NCI-H2227 (cell line): ENCODE measurements around the gene PMM1.
"Not testable (repeated sequence)": the region's sequence is repeated elsewhere in the genome, so short reads cannot be mapped to it uniquely, and the experiment has no call there.

ENCODE experiments used
- DNase-seq: peaks from one replicate; lab custom pipeline; 2025; ENCODE audit not compliant: unreplicated experiment; lab: John Stamatoyannopoulos, UW

PMM1 gene

GRCh38 chr22:41589391-41590241 lies at the start of gene PMM1:
Gene PMM1 (minus strand): TSS chr22:41589840. CDS start chr22:41589805, 35 bp downstream.
- DNase-seq = peak; percentile 98

GRCh38 chr22:41638748-41639147 lies 49.1 kb upstream of the PMM1 start:
- no peak for DNase-seq

GRCh38 chr22:41638124-41638523 lies 48.5 kb upstream of the PMM1 start:
- no peak for DNase-seq

GRCh38 chr22:41637623-41638022 lies 48.0 kb upstream of the PMM1 start:
- DNase-seq = not testable (repeated sequence)

GRCh38 chr22:41636467-41636866 lies 46.8 kb upstream of the PMM1 start:
- DNase-seq = no peak

GRCh38 chr22:41634610-41635009 lies 45.0 kb upstream of the PMM1 start:
- DNase-seq = not testable (repeated sequence)

GRCh38 chr22:41631615-41632014 lies 42.0 kb upstream of the PMM1 start:
- not testable (repeated sequence) for DNase-seq

- not testable (repeated sequence) for DNase-seq
These were observed 41.5 kb upstream of the PMM1 start for GRCh38 chr22:41631115-41631514.

GRCh38 chr22:41625577-41625976 lies 35.9 kb upstream of the PMM1 start:
- DNase-seq = no peak

- DNase-seq = no peak
These were observed 32.2 kb upstream of the PMM1 start for GRCh38 chr22:41621911-41622179.

- peak; percentile 97 for DNase-seq
These were observed 31.7 kb upstream of the PMM1 start, which contains the start of gene XRCC6 for GRCh38 chr22:41621099-41621910. Gene XRCC6 (plus strand): TSS chr22:41621295. CDS start chr22:41622005, 710 bp downstream.

- peak; percentile 38 for DNase-seq
These were observed 31.0 kb upstream of the PMM1 start, which contains the start of gene DESI1 for GRCh38 chr22:41620589-41621098. Gene DESI1 (minus strand): TSS chr22:41621043. CDS start chr22:41620839, 204 bp downstream.

GRCh38 chr22:41619979-41620588 lies 30.4 kb upstream of the PMM1 start:
- DNase-seq = peak; percentile 37

GRCh38 chr22:41613456-41613855 lies 23.8 kb upstream of the PMM1 start:
- DNase-seq = no peak

- DNase-seq = no peak
These were observed 23.1 kb upstream of the PMM1 start for GRCh38 chr22:41612603-41613306.

- DNase-seq = no peak
These were observed 18.7 kb upstream of the PMM1 start for GRCh38 chr22:41608386-41608785.

GRCh38 chr22:41603873-41604332 lies 14.3 kb upstream of the PMM1 start:
- no peak for DNase-seq

GRCh38 chr22:41600976-41601375 lies 11.3 kb upstream of the PMM1 start:
- no peak for DNase-seq

- DNase-seq = no peak
These were observed 9.4 kb upstream of the PMM1 start for GRCh38 chr22:41598891-41599635.

GRCh38 chr22:41598081-41598480 lies 8.4 kb upstream of the PMM1 start:
- no peak for DNase-seq
